Measurements from ENCODE around the gene TRPV6.

DNA sequence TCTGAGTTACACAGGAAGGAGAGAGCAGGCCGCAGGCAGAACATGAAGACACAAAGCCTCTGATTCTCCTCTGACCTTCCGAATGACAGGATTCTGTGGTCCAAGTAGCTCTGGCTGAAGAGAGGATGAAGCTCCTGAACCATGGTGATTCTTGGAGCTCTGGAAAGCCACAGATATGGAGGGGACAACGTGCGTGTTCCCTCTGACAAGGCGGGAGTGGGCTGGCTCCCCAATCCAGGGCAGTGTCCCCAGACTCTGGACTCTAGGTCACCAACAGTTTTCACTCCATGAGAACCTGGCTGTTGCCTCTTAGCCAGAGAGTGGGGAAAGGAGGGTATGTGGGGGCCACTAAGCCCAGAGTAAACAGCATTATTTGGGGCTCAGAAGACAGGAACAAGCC lies 7.4 kb upstream of the TRPV6 start:
- TF ChIP-seq SP1 (IDR thresholded peaks at IDR 0.05): no peak
- TF ChIP-seq BHLHE40 (IDR thresholded peaks at IDR 0.05; ENCODE audit: borderline replicate concordance): no peak
- TF ChIP-seq FOXA1 (IDR thresholded peaks at IDR 0.05): no peak
- TF ChIP-seq NFRKB (IDR thresholded peaks at IDR 0.05): no peak
- TF ChIP-seq LEF1 (IDR thresholded peaks at IDR 0.05; ENCODE audit: borderline replicate concordance): no peak
- no peak for TF ChIP-seq SUZ12 (IDR thresholded peaks at IDR 0.05)
- no peak for TF ChIP-seq ZNF384 (IDR thresholded peaks at IDR 0.05)
- no peak for TF ChIP-seq CTBP1 (IDR thresholded peaks at IDR 0.05; ENCODE audit: borderline replicate concordance)
- TF ChIP-seq HDGF (IDR thresholded peaks at IDR 0.05; ENCODE audit: borderline replicate concordance): no peak
- TF ChIP-seq FOXK2 (IDR thresholded peaks at IDR 0.05): no peak
- no peak for TF ChIP-seq L3MBTL2 (conservative IDR thresholded peaks at IDR 0.05)
- no peak for TF ChIP-seq FOXM1 (IDR thresholded peaks at IDR 0.05; ENCODE audit: borderline replicate concordance)
